ENCODE data around the gene KRTAP10-2.

Gene KRTAP10-2

GRCh38 chr21:44524414-44525371, 26.6 kb downstream of the KRTAP10-2 start:
- no peak for DNase-seq

- DNase-seq: no peak
These were observed 27.5 kb downstream of the KRTAP10-2 start for GRCh38 chr21:44523567-44524413.

GRCh38 chr21:44522753-44523204, 28.5 kb downstream of the KRTAP10-2 start:
- DNase-seq: no peak

GRCh38 chr21:44521928-44522752, 29.2 kb downstream of the KRTAP10-2 start:
- no peak for DNase-seq

GRCh38 chr21:44521301-44521927, 29.9 kb downstream of the KRTAP10-2 start:
- DNase-seq: no peak

- DNase-seq: no peak
These were observed 30.7 kb downstream of the KRTAP10-2 start for GRCh38 chr21:44520326-44521300.

- DNase-seq: no peak
These were observed 31.7 kb downstream of the KRTAP10-2 start for GRCh38 chr21:44519346-44520325.

- DNase-seq: no peak
These were observed 32.6 kb downstream of the KRTAP10-2 start for GRCh38 chr21:44518686-44519085.

- DNase-seq: no peak
These were observed 34.0 kb downstream of the KRTAP10-2 start for GRCh38 chr21:44517175-44517899.

GRCh38 chr21:44516828-44517174, 34.5 kb downstream of the KRTAP10-2 start:
- DNase-seq: no peak

- DNase-seq: no peak
These were observed 35.0 kb downstream of the KRTAP10-2 start for GRCh38 chr21:44516342-44516741.

- DNase-seq: no peak
These were observed 35.7 kb downstream of the KRTAP10-2 start for GRCh38 chr21:44515359-44516165.

GRCh38 chr21:44514746-44515358, 36.5 kb downstream of the KRTAP10-2 start:
- no peak for DNase-seq

GRCh38 chr21:44514218-44514520, 37.1 kb downstream of the KRTAP10-2 start:
- DNase-seq: no peak

- DNase-seq: no peak
These were observed 37.7 kb downstream of the KRTAP10-2 start for GRCh38 chr21:44513389-44514217.

GRCh38 chr21:44512496-44513388, 38.6 kb downstream of the KRTAP10-2 start:
- no peak for DNase-seq
